MCF 10A (cell line): Measurements from ENCODE around the gene KIRREL3. TPM values are rescaled to one million over a fixed set of nuclear protein-coding genes. Genes with fewer than 3 reads are reported as not detected.

Source experiments
- BruUV-seq: library from RNA; stranded (reverse); fragments of 400-500 nt; replicated peaks from 2 replicates; lab custom pipeline; 2021; lab: Mats Ljungman, UMichigan
- CTCF ChIA-PET: fragments of 300-600 bp; sonication (Branson Sonifier 250); formaldehyde crosslinking; extraction: SDS; loops from one replicate; lab custom pipeline; 2021; ENCODE audit warnings: antibody characterized with exemption, inconsistent platforms; lab: Yijun Ruan, JAX
- POLR2A ChIA-PET: fragments of 300-600, 350-650 bp; sonication (Branson Sonifier 250); formaldehyde crosslinking; extraction: SDS; loops from one replicate; lab custom pipeline; 2020; ENCODE audit warnings: antibody characterized with exemption, inconsistent platforms; lab: Yijun Ruan, JAX
- DNase-seq: peaks from one replicate; pipeline ENCODE4 v3.0.0-alpha.2; 2018; ENCODE audit not compliant: unreplicated experiment
- H3K27ac Mint-ChIP-seq: one replicate; pipeline ENCODE4 v1.8.0; 2022; ENCODE audit warnings: mild to moderate bottlenecking, low read depth, mixed read lengths; ENCODE audit not compliant: unreplicated experiment
- H3K27me3 Mint-ChIP-seq: one replicate; pipeline ENCODE4 v1.8.0; 2022; ENCODE audit warnings: mixed read lengths; ENCODE audit not compliant: insufficient read depth, unreplicated experiment
- H3K36me3 Mint-ChIP-seq: one replicate; pipeline ENCODE4 v1.8.0; 2022; ENCODE audit warnings: mild to moderate bottlenecking, moderate library complexity, mixed read lengths; ENCODE audit not compliant: insufficient read depth, unreplicated experiment
- H3K4me1 Mint-ChIP-seq: one replicate; pipeline ENCODE4 v1.8.0; 2022; ENCODE audit warnings: mixed read lengths; ENCODE audit not compliant: insufficient read depth, unreplicated experiment
- H3K4me3 Mint-ChIP-seq: one replicate; pipeline ENCODE4 v1.8.0; 2022; ENCODE audit warnings: mild to moderate bottlenecking, moderate library complexity, mixed read lengths; ENCODE audit not compliant: unreplicated experiment
- H3K9me3 Mint-ChIP-seq: one replicate; pipeline ENCODE4 v1.8.0; 2022; ENCODE audit warnings: mixed read lengths; ENCODE audit not compliant: unreplicated experiment
- CTCF ChIP-seq: fragments of 200-600 bp; IDR thresholded peaks from one replicate; pipeline ENCODE4 v1.8.0; 2022; ENCODE audit warnings: antibody characterized with exemption, mild to moderate bottlenecking; ENCODE audit not compliant: unreplicated experiment
- intact Hi-C: fragments of 100-400 bp; cut with micrococcal nuclease; formaldehyde crosslinking; loops from 2 replicates; pipeline ENCODE4 v1.14.1; 2022
- total RNA-seq: library from RNA; stranded (reverse); gene quantifications from 2 replicates; pipeline ENCODE4 v1.2.3, GENCODE V29; 2022

Gene KIRREL3
- total RNA-seq, 1 experiment from 2014 or later = not detected

DNA sequence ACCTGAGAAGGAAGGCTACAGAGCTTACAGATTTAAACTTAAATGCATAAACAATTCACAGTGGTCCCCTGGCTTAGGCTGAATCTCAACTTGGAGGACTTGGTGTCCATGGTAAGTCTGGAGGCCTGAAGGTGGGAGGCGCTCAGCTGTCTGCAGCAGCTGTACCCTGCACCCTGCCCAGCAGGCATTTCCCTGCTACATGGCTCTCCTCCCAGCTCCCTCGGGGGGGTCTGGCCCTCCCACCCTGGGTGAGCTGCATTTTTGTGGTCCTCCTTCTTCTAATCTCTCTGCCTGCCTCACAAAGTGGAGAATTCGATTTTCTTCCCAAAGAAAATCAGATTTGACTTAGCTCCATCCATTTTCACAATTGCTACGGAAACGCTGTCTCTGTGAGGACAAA is 273.2 kb downstream of the KIRREL3 start:
- peaks cover 20% of the 10 kb centered on the region for H3K27me3 Mint-ChIP-seq
- no peak for DNase-seq
- H3K4me3 Mint-ChIP-seq = no peak overlapping the region
- POLR2A ChIA-PET = no interaction called here
- intact Hi-C loops = no loop called here
- no peak for TF ChIP-seq CTCF
- H3K27ac Mint-ChIP-seq = no peak overlapping the region
- CTCF ChIA-PET = interaction anchor here (0.7 kb wide), 1 partner anchor 12 kb away, joined by 3 read pairs; no protein-coding TSS in a partner anchor
- H3K36me3 Mint-ChIP-seq = no peaks in the 10 kb centered on the region
- BruUV-seq = no TSS peak
- H3K4me1 Mint-ChIP-seq = no peaks in the 10 kb centered on the region
- peaks cover 14% of the 10 kb centered on the region for H3K9me3 Mint-ChIP-seq

DNA sequence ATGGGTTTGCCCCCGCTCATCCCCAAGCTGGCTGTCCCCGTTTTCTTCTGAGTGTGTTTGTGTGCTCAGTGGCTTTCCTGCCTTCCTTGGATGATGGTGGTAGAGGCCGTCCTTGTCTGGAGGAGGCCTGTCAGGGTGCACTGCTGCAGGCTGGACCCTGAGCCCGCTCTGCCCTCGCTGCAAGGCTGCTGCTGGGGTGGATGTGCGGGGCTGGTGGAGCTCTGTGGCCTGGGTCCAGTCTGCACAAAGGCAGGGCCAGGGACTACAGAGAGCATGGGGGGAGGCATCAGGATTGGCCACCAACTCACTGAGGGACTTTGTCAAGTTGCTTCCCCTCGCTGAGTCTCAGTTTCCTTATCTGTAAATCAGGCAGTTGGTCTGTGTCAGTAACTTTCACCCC is 275.0 kb downstream of the KIRREL3 start:
- Mint-ChIP-seq H3K4me3 (no peak overlapping the region), H3K27me3 (peaks cover 15% of the 10 kb centered on the region), H3K36me3 (no peaks in the 10 kb centered on the region), H3K4me1 (no peaks in the 10 kb centered on the region), H3K27ac (no peak overlapping the region), H3K9me3 (peaks cover 14% of the 10 kb centered on the region)
- BruUV-seq = no TSS peak
- no peak for TF ChIP-seq CTCF
- intact Hi-C loops = no loop called here
- CTCF ChIA-PET = interaction anchor here (0.6 kb wide), 1 partner anchor 9 kb away, joined by 3 read pairs; no protein-coding TSS in a partner anchor
- POLR2A ChIA-PET = no interaction called here
- no peak for DNase-seq

DNA sequence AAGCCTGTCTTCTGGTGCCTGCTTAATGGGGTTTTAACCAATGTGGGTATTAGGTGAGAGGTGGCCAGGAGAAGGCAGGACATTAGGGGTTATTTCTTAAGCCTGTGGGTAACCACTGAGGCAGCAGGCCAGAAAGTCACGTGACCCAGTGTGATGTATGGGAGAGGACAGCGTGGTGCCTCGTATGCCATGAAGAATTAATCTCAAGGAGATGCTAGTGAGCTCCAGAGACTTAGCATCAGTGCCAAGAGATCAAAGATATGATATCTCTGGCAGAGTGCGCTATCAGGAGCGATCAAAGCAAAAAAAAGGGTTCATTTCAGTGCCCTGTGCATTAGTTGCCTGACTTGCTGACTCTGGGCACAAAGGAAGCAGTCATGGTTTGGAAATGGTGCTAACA is 275.5 kb downstream of the KIRREL3 start:
- Mint-ChIP-seq H3K27ac (no peak overlapping the region), H3K4me1 (no peaks in the 10 kb centered on the region), H3K9me3 (peaks cover 9% of the 10 kb centered on the region), H3K27me3 (peaks cover 15% of the 10 kb centered on the region), H3K36me3 (no peaks in the 10 kb centered on the region), H3K4me3 (no peak overlapping the region)
- no peak for TF ChIP-seq CTCF
- BruUV-seq = no TSS peak
- CTCF ChIA-PET = no interaction called here
- intact Hi-C loops = no loop called here
- POLR2A ChIA-PET = no interaction called here
- no peak for DNase-seq

DNA sequence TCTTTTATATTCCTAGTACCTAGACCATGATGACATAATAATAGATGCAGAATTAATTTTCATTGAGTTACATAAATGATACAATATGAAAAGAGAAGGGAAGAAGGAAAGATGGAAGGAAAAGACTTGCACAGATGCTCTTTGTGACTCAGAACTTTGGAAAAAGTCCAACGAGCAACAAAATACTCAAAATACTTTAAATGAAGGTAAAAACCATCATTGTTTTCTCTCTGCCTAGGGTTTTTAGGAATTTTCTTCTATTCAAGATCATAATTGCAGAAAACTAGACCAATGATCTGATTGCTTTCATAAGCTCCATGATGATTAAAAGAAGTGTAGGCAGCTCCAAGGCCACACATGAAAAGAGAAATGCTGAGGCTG is 276.9 kb downstream of the KIRREL3 start:
- intact Hi-C loops = no loop called here
- no peak overlapping the region for H3K27ac Mint-ChIP-seq
- H3K36me3 Mint-ChIP-seq = no peaks in the 10 kb centered on the region
- TF ChIP-seq CTCF = no peak
- H3K4me3 Mint-ChIP-seq = no peak overlapping the region
- H3K27me3 Mint-ChIP-seq = peaks cover 25% of the 10 kb centered on the region
- H3K9me3 Mint-ChIP-seq = peaks cover 7% of the 10 kb centered on the region
- no peak for DNase-seq
- no TSS peak for BruUV-seq
- CTCF ChIA-PET = no interaction called here
- POLR2A ChIA-PET = no interaction called here
- H3K4me1 Mint-ChIP-seq = no peaks in the 10 kb centered on the region
